Smooth muscle cell (in vitro differentiated cells): ENCODE results near the gene VIPR1. TPM values are rescaled to one million over a fixed set of nuclear protein-coding genes. Genes with fewer than 3 reads are reported as not detected.

Source experiments
- DNase-seq: peaks from one replicate; lab custom pipeline; 2025; ENCODE audit not compliant: unreplicated experiment; lab: John Stamatoyannopoulos, UW
- H2AFZ ChIP-seq: fragments of 200-600 bp; sonication (generic); 2 replicates; pipeline ENCODE4 v1.6.0; 2016; ENCODE audit warnings: antibody characterized with exemption, low read depth, mild to moderate bottlenecking
- H3F3A ChIP-seq: fragments of 200-600 bp; sonication (generic); 2 replicates; pipeline ENCODE4 v1.6.0; 2017; ENCODE audit warnings: antibody characterized with exemption, low read depth
- H3K27ac ChIP-seq: fragments of 200-600 bp; sonication (generic); 2 replicates; pipeline ENCODE4 v1.5.1; 2016; ENCODE audit warnings: low read depth, mild to moderate bottlenecking
- H3K27me3 ChIP-seq: fragments of 200-600 bp; sonication (generic); 2 replicates; pipeline ENCODE4 v1.6.1; 2016; ENCODE audit warnings: low read depth, mild to moderate bottlenecking
- H3K36me3 ChIP-seq: fragments of 200-600 bp; sonication (generic); 2 replicates; pipeline ENCODE4 v1.5.1; 2016; ENCODE audit warnings: low read depth
- H3K4me1 ChIP-seq: fragments of 200-600 bp; sonication (generic); 2 replicates; pipeline ENCODE4 v1.5.1; 2016; ENCODE audit warnings: low read depth
- H3K4me2 ChIP-seq: fragments of 200-600 bp; sonication (generic); 2 replicates; pipeline ENCODE4 v1.6.0; 2016; ENCODE audit warnings: mild to moderate bottlenecking
- H3K4me3 ChIP-seq: fragments of 200-600 bp; sonication (generic); 2 replicates; pipeline ENCODE4 v1.5.1; 2016; ENCODE audit warnings: mild to moderate bottlenecking
- H3K79me2 ChIP-seq: fragments of 200-600 bp; sonication (generic); 2 replicates; pipeline ENCODE4 v1.6.0; 2016; ENCODE audit warnings: low read depth, mild to moderate bottlenecking
- H3K9ac ChIP-seq: fragments of 200-600 bp; sonication (generic); 2 replicates; pipeline ENCODE4 v1.6.0; 2016; ENCODE audit warnings: low read depth
- H3K9me3 ChIP-seq: fragments of 200-600 bp; sonication (generic); replicated peaks from 2 replicates; pipeline ENCODE4 v1.5.1; 2016; ENCODE audit warnings: low read depth
- H4K20me1 ChIP-seq: fragments of 200-600 bp; sonication (generic); 2 replicates; pipeline ENCODE4 v1.6.0; 2016; ENCODE audit warnings: low read depth
- CTCF ChIP-seq: fragments of 200-600 bp; sonication (generic); IDR thresholded peaks from 2 replicates; pipeline ENCODE4 v1.5.1; 2017; ENCODE audit warnings: borderline replicate concordance, mild to moderate bottlenecking, antibody characterized with exemption; ENCODE audit not compliant: insufficient read depth, poor library complexity, severe bottlenecking
- WGBS: methylation state at CpG from one replicate; pipeline ENCODE4 v1.1.7; 2016; ENCODE audit warnings: low lambda C conversion rate; 5-methylcytosine and 5-hydroxymethylcytosine counted together
- polyA plus RNA-seq: library from polyadenylated mRNA; unstranded; fragments of >200 nt; fragmentation: Nextera tagmentation; extraction: Ambion mirVana; gene quantifications from 2 replicates; pipeline ENCODE4 v1.2.1, GENCODE V29; 2016
- total RNA-seq: library from RNA; depleted of rRNA; stranded (reverse); fragments of >200 nt; gene quantifications from 2 replicates; pipeline ENCODE4 v1.2.3, GENCODE V29; 2014

VIPR1 gene
- total and polyA plus RNA-seq, 2 experiments from 2014 or later: 0.86 to 1.3 TPM

- WGBS: 79% methylated on average over 10 of the region's 10 CpGs
- H3K27me3 ChIP-seq: peaks cover 37% of the 10 kb centered on the region
- H3K4me2 ChIP-seq: no peak overlapping the region
- H2AFZ ChIP-seq: no peak overlapping the region
- no peaks in the 10 kb centered on the region for H3K36me3 ChIP-seq
- H3F3A ChIP-seq: no peaks in the 10 kb centered on the region
- H3K27ac ChIP-seq: no peak overlapping the region
- H3K79me2 ChIP-seq: no peaks in the 10 kb centered on the region
- no peaks in the 10 kb centered on the region for H4K20me1 ChIP-seq
- no peaks in the 10 kb centered on the region for H3K9me3 ChIP-seq
- peaks cover 6% of the 10 kb centered on the region for H3K4me1 ChIP-seq
- no peak overlapping the region for H3K9ac ChIP-seq
- no peak for DNase-seq
- no peak overlapping the region for H3K4me3 ChIP-seq
- TF ChIP-seq CTCF: no peak
Measured at GRCh38 chr3:42504334-42505127, 2.1 kb downstream of the VIPR1 start.

- no peaks in the 10 kb centered on the region for H3K79me2 ChIP-seq
- H3K4me2 ChIP-seq: no peak overlapping the region
- H3K27ac ChIP-seq: no peak overlapping the region
- no peaks in the 10 kb centered on the region for H4K20me1 ChIP-seq
- H3F3A ChIP-seq: no peaks in the 10 kb centered on the region
- no peak for DNase-seq
- no peaks in the 10 kb centered on the region for H3K9me3 ChIP-seq
- no peak overlapping the region for H3K4me3 ChIP-seq
- H3K36me3 ChIP-seq: no peaks in the 10 kb centered on the region
- WGBS: 94% methylated on average over 6 of the region's 6 CpGs
- peaks cover 29% of the 10 kb centered on the region for H3K27me3 ChIP-seq
- peaks cover 6% of the 10 kb centered on the region for H3K4me1 ChIP-seq
- H2AFZ ChIP-seq: no peak overlapping the region
- TF ChIP-seq CTCF: no peak
- no peak overlapping the region for H3K9ac ChIP-seq
Measured at GRCh38 chr3:42505128-42505848, 2.8 kb downstream of the VIPR1 start.

- peaks cover 6% of the 10 kb centered on the region for H3K4me1 ChIP-seq
- H3F3A ChIP-seq: no peaks in the 10 kb centered on the region
- no peak overlapping the region for H3K4me2 ChIP-seq
- WGBS: 86% methylated on average over 4 of the region's 4 CpGs
- H3K36me3 ChIP-seq: no peaks in the 10 kb centered on the region
- no peak overlapping the region for H3K9ac ChIP-seq
- no peak for DNase-seq
- no peaks in the 10 kb centered on the region for H3K9me3 ChIP-seq
- H4K20me1 ChIP-seq: no peaks in the 10 kb centered on the region
- H3K79me2 ChIP-seq: no peaks in the 10 kb centered on the region
- no peak for TF ChIP-seq CTCF
- H3K27me3 ChIP-seq: peaks cover 23% of the 10 kb centered on the region
- H3K4me3 ChIP-seq: no peak overlapping the region
- no peak overlapping the region for H3K27ac ChIP-seq
- H2AFZ ChIP-seq: no peak overlapping the region
Measured at GRCh38 chr3:42505849-42506410, 3.5 kb downstream of the VIPR1 start.
